H9 (cell line): ENCODE data around the gene DOCK1. TPM values are rescaled to one million over a fixed set of nuclear protein-coding genes. Genes with fewer than 3 reads are reported as not detected.
A peak's percentile ranks its signal among the peaks of the same experiment; 100 is the strongest.

Experiments
- DNase-seq: peaks from one replicate; pipeline ENCODE4 v3.0.0-alpha.2; 2017
- H2AFZ ChIP-seq: one replicate; pipeline ENCODE4 v1.6.1; 2013; ENCODE audit warnings: mild to moderate bottlenecking, low read length, control low read depth, moderate library complexity
- H2AK5ac ChIP-seq: 2 replicates; pipeline ENCODE4 v1.6.1; 2013; ENCODE audit warnings: low read length, control low read depth, mixed read lengths; ENCODE audit not compliant: insufficient read length
- H2BK120ac ChIP-seq: one replicate; pipeline ENCODE4 v1.6.1; 2013; ENCODE audit warnings: low read depth, mild to moderate bottlenecking, low read length, control low read depth, inconsistent platforms; ENCODE audit not compliant: poor library complexity, severe bottlenecking
- H2BK12ac ChIP-seq: 2 replicates; pipeline ENCODE4 v1.6.1; 2013; ENCODE audit warnings: low read length, control low read depth, mixed read lengths, low read depth; ENCODE audit not compliant: insufficient read length
- H2BK15ac ChIP-seq: 2 replicates; pipeline ENCODE4 v1.6.1; 2013; ENCODE audit warnings: low read depth, low read length, control low read depth
- H2BK20ac ChIP-seq: one replicate; pipeline ENCODE4 v1.6.1; 2013; ENCODE audit warnings: low read depth, mild to moderate bottlenecking, low read length, control low read depth, inconsistent platforms; ENCODE audit not compliant: poor library complexity, severe bottlenecking
- H2BK5ac ChIP-seq: 2 replicates; pipeline ENCODE4 v1.6.1; 2013; ENCODE audit warnings: low read length, control low read depth, mixed read lengths; ENCODE audit not compliant: insufficient read length
- H3K14ac ChIP-seq: 2 replicates; pipeline ENCODE4 v1.6.1; 2013; ENCODE audit warnings: low read length, control low read depth; ENCODE audit not compliant: insufficient read depth
- H3K18ac ChIP-seq: 2 replicates; pipeline ENCODE4 v1.6.1; 2013; ENCODE audit warnings: low read depth, mild to moderate bottlenecking, mixed read lengths, low read length, control low read depth; ENCODE audit not compliant: insufficient read length
- H3K23ac ChIP-seq: 2 replicates; pipeline ENCODE4 v1.6.1; 2013; ENCODE audit warnings: low read length, control low read depth, mixed read lengths, low read depth; ENCODE audit not compliant: insufficient read length
- H3K23me2 ChIP-seq: 2 replicates; pipeline ENCODE4 v1.6.1; 2013; ENCODE audit warnings: low read depth, mild to moderate bottlenecking, mixed read lengths, low read length, control low read depth; ENCODE audit not compliant: insufficient read length, poor library complexity, severe bottlenecking
- H3K27ac ChIP-seq: 2 replicates; pipeline ENCODE4 v1.5.1; 2013; ENCODE audit warnings: low read length, control low read depth, mixed read lengths, low read depth; ENCODE audit not compliant: insufficient read length
- H3K27me3 ChIP-seq: 2 replicates; pipeline ENCODE4 v1.6.1; 2013; ENCODE audit warnings: low read length, control low read depth, inconsistent platforms; ENCODE audit not compliant: insufficient read depth
- H3K4ac ChIP-seq: 2 replicates; pipeline ENCODE4 v1.6.1; 2013; ENCODE audit warnings: low read depth, mild to moderate bottlenecking, control low read depth, inconsistent platforms, low read length, moderate library complexity
- H3K4me1 ChIP-seq: 2 replicates; pipeline ENCODE4 v1.6.1; 2013; ENCODE audit warnings: low read length, control low read depth, inconsistent platforms; ENCODE audit not compliant: insufficient read depth
- H3K4me2 ChIP-seq: 2 replicates; pipeline ENCODE4 v1.6.1; 2013; ENCODE audit warnings: low read length, control low read depth, mixed read lengths; ENCODE audit not compliant: insufficient read length, insufficient read depth
- H3K56ac ChIP-seq: 2 replicates; pipeline ENCODE4 v1.6.1; 2013; ENCODE audit warnings: low read depth, mild to moderate bottlenecking, mixed read lengths, low read length, control low read depth; ENCODE audit not compliant: insufficient read length
- H3K79me1 ChIP-seq: 2 replicates; pipeline ENCODE4 v1.6.1; 2013; ENCODE audit warnings: low read depth, mild to moderate bottlenecking, moderate library complexity, low read length, control low read depth, inconsistent platforms; ENCODE audit not compliant: insufficient read depth, poor library complexity, severe bottlenecking
- H3K79me2 ChIP-seq: 2 replicates; pipeline ENCODE4 v1.6.1; 2013; ENCODE audit warnings: low read length, control low read depth, inconsistent platforms; ENCODE audit not compliant: insufficient read depth
- H3K9ac ChIP-seq: 2 replicates; pipeline ENCODE4 v1.6.1; 2013; ENCODE audit warnings: low read length, control low read depth, mixed read lengths; ENCODE audit not compliant: insufficient read length; ENCODE audit errors: extremely low read depth
- H3K9me3 ChIP-seq: one replicate; pipeline ENCODE4 v1.6.1; 2013; ENCODE audit warnings: low read depth, low read length, inconsistent platforms; ENCODE audit not compliant: control insufficient read depth
- H3T11ph ChIP-seq: one replicate; pipeline ENCODE4 v1.6.1; 2013; ENCODE audit warnings: mild to moderate bottlenecking, low read length, control low read depth, inconsistent platforms
- H4K20me1 ChIP-seq: one replicate; pipeline ENCODE4 v1.6.1; 2013; ENCODE audit not compliant: control insufficient read depth, insufficient read length, insufficient read depth
- H4K5ac ChIP-seq: 2 replicates; pipeline ENCODE4 v1.6.1; 2013; ENCODE audit warnings: low read depth, mild to moderate bottlenecking, mixed read lengths, low read length, control low read depth; ENCODE audit not compliant: insufficient read length
- H4K8ac ChIP-seq: replicated peaks from 2 replicates; pipeline ENCODE4 v1.6.1; 2013; ENCODE audit warnings: low read length, control low read depth, mixed read lengths, low read depth; ENCODE audit not compliant: insufficient read length
- H4K91ac ChIP-seq: 2 replicates; pipeline ENCODE4 v1.6.1; 2013; ENCODE audit warnings: low read depth, mild to moderate bottlenecking, moderate library complexity, mixed read lengths, low read length, control low read depth; ENCODE audit not compliant: insufficient read length
- H3K27ac Mint-ChIP-seq, 3 experiments: 2 replicates in 2 of 3; 3 replicates in 1 of 3; pipeline ENCODE4 v1.8.0; 2020 to 2021; ENCODE audit warnings: mixed read lengths in 3 of 3, mild to moderate bottlenecking in 1 of 3, moderate library complexity in 1 of 3
- H3K27me3 Mint-ChIP-seq: 2 replicates; pipeline ENCODE4 v1.8.0; 2021; ENCODE audit warnings: low read depth, mild to moderate bottlenecking, moderate library complexity, mixed read lengths
- H3K36me3 Mint-ChIP-seq, 3 experiments: 2 replicates in 2 of 3; 3 replicates in 1 of 3; pipeline ENCODE4 v1.8.0; 2020 to 2021; ENCODE audit warnings: low read depth in 3 of 3, mixed read lengths in 3 of 3; ENCODE audit not compliant: insufficient read depth in 1 of 3
- H3K4me1 Mint-ChIP-seq, 2 experiments: 2 replicates each; pipeline ENCODE4 v1.8.0; 2020; ENCODE audit warnings: mixed read lengths in 2 of 2
- H3K4me3 Mint-ChIP-seq, 2 experiments: 2 replicates in 1 of 2; 3 replicates in 1 of 2; pipeline ENCODE4 v1.8.0; 2020 to 2021; ENCODE audit warnings: mild to moderate bottlenecking in 2 of 2, mixed read lengths in 2 of 2, moderate library complexity in 1 of 2
- H3K9me3 Mint-ChIP-seq, 2 experiments: 2 replicates in 1 of 2; 3 replicates in 1 of 2; pipeline ENCODE4 v1.8.0; 2020; ENCODE audit warnings: mild to moderate bottlenecking in 2 of 2, mixed read lengths in 2 of 2, moderate library complexity in 1 of 2
- CTCF ChIP-seq: fragments of 200-600 bp; sonication (generic); conservative IDR thresholded peaks from 3 replicates; pipeline ENCODE4 v1.8.0; 2021; ENCODE audit warnings: antibody characterized with exemption, mild to moderate bottlenecking
- WGBS: extraction: QIAGEN DNeasy Blood & Tissue Kit; methylation state at CpG from one replicate; pipeline ENCODE4 v1.1.7; 2013; ENCODE audit warnings: missing lambda C conversion rate, low lambda C conversion rate, mixed read lengths; ENCODE audit not compliant: insufficient read length; ENCODE audit errors: extremely low coverage; 5-methylcytosine and 5-hydroxymethylcytosine counted together
- total RNA-seq: library from RNA; stranded (reverse); gene quantifications from 2 replicates; pipeline ENCODE4 v1.2.1, GENCODE V29; 2021

The DOCK1 gene
- total RNA-seq, 1 experiment from 2014 or later: 57.0 TPM

- WGBS: no CpG with 5 or more reads among the region's 15 CpGs
- no peak overlapping the region for H2BK12ac ChIP-seq
- no peaks in the 10 kb centered on the region for H3K27me3 Mint-ChIP-seq
- no peak overlapping the region for H4K5ac ChIP-seq
- no peak overlapping the region for H3K4me3 Mint-ChIP-seq
- H3K4me2 ChIP-seq: no peak overlapping the region
- H3K9ac ChIP-seq: no peak overlapping the region
- no peak overlapping the region for H3K4ac ChIP-seq
- H3K9me3 Mint-ChIP-seq: no peaks in the 10 kb centered on the region
- no peak overlapping the region for H2BK120ac ChIP-seq
- H3K23me2 ChIP-seq: no peaks in the 10 kb centered on the region
- no peaks in the 10 kb centered on the region for H3K79me1 ChIP-seq
- no peak overlapping the region for H3K23ac ChIP-seq
- no peaks in the 10 kb centered on the region for H3K79me2 ChIP-seq
- H3T11ph ChIP-seq: no peak overlapping the region
- H3K4me1 Mint-ChIP-seq: peaks cover 51 to 64% of the 10 kb centered on the region in 2 experiments
- no peak overlapping the region for H3K27ac ChIP-seq
- no peak overlapping the region for H3K14ac ChIP-seq
- H4K8ac ChIP-seq: no peak overlapping the region
- H3K36me3 Mint-ChIP-seq: peaks cover 0 to 3% (median 0%) of the 10 kb centered on the region in 3 experiments; a peak in 4 of 7 replicates
- no peaks in the 10 kb centered on the region for H3K9me3 ChIP-seq
- H2AK5ac ChIP-seq: no peak overlapping the region
- H3K56ac ChIP-seq: no peak overlapping the region
- no peak overlapping the region for H2BK5ac ChIP-seq
- H4K20me1 ChIP-seq: no peaks in the 10 kb centered on the region
- no peaks in the 10 kb centered on the region for H3K27me3 ChIP-seq
- H4K91ac ChIP-seq: no peak overlapping the region
- no peak for TF ChIP-seq CTCF
- H2BK20ac ChIP-seq: no peak overlapping the region
- DNase-seq: no peak
- peaks cover 21% of the 10 kb centered on the region; the same call in 1 of the 2 replicates for H3K4me1 ChIP-seq
- H2BK15ac ChIP-seq: no peak overlapping the region
- no peak overlapping the region for H2AFZ ChIP-seq
- no peak overlapping the region for H3K18ac ChIP-seq
- peak overlapping the region in 1 of 3 experiments; percentile 90; a peak in 2 of 7 replicates for H3K27ac Mint-ChIP-seq
Measured at GRCh38 chr10:127148066-127148932, 243.1 kb downstream of the DOCK1 start.
